Measurements from ENCODE around the gene KCNQ1OT1.

DNA sequence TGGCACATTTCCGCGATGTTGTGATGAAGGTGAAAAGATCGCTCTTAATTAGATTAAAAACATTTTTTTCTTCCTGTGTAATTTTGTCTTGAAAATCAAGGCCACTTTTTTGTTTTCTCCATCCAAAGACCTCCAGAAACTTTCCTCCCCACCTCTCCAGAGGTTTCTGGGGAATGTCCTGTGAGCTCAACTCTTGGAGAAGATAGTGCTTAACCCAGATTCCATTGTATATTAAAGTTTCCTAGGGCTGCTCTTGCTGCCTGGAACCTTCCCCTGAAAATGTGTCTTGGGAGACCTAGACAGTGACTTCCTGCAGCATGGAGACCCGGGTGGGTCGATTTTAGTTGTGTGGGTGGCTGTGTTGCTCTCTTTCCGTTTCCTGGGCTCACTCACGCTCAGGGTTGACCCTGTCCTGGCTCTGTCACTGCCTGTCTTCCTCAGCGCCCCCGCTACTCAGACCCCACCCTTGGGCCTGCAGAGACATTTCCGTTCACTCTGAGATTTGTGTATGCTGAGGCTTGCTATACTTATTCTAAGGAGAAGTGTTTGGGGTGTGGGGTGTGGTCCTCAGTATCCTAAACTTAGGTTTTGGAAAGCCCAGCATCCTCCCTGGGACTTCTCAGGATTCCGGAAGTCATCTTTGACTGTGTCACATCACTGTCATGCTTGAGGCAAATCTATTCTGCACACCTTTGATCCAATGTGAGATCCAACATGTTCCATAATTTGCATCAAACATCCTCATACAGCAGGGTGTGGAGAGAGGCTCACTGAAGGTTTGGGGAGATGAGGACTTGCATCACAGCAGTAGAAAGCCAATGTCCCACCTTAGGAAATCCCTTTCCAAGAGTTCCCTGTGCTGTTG is 47.2 kb downstream of the KCNQ1OT1 start:
- TF ChIP-seq, protein P1, sequence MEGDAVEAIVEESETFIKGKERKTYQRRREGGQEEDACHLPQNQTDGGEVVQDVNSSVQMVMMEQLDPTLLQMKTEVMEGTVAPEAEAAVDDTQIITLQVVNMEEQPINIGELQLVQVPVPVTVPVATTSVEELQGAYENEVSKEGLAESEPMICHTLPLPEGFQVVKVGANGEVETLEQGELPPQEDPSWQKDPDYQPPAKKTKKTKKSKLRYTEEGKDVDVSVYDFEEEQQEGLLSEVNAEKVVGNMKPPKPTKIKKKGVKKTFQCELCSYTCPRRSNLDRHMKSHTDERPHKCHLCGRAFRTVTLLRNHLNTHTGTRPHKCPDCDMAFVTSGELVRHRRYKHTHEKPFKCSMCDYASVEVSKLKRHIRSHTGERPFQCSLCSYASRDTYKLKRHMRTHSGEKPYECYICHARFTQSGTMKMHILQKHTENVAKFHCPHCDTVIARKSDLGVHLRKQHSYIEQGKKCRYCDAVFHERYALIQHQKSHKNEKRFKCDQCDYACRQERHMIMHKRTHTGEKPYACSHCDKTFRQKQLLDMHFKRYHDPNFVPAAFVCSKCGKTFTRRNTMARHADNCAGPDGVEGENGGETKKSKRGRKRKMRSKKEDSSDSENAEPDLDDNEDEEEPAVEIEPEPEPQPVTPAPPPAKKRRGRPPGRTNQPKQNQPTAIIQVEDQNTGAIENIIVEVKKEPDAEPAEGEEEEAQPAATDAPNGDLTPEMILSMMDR (IDR thresholded peaks at IDR 0.05), result no peak
- TF ChIP-seq POLR2A (IDR thresholded peaks at IDR 0.05), result no peak

Data from esophagus squamous epithelium (tissue), 4 donors.